Body of pancreas (tissue), 4 donors: ENCODE data around the gene GTPBP1. TPM values are rescaled to one million over a fixed set of nuclear protein-coding genes. Genes with fewer than 3 reads are reported as not detected.

Experiments
- ATAC-seq: fragments of 150-250 bp; one replicate; pipeline ENCODE4 v1.9.1; 2016
- DNase-seq, 4 donors: peaks; one replicate each; pipeline ENCODE4 v3.0.0-alpha.2; 2019
- H3K27ac ChIP-seq, 4 donors: fragments of 200-600 bp; sonication (generic); 1 replicate in 3 of 4; 2 replicates in 1 of 4; pipeline versions ENCODE4 v1.5.1 to v1.6.1; 2016 to 2019; ENCODE audit warnings: mild to moderate bottlenecking in 1 of 4, mixed read lengths in 1 of 4, moderate library complexity in 1 of 4
- H3K27me3 ChIP-seq, 2 donors: fragments of 200-600 bp; sonication (generic); one replicate each; pipeline ENCODE4 v1.6.0; 2016; ENCODE audit warnings: mild to moderate bottlenecking in 1 of 2
- H3K36me3 ChIP-seq, 2 donors: fragments of 200-600 bp; sonication (generic); replicated peaks in 1 of 2; 2 replicates each; pipeline ENCODE4 v1.5.1; 2016; ENCODE audit warnings: low read depth in 2 of 2; ENCODE audit not compliant: insufficient read depth in 1 of 2
- H3K4me1 ChIP-seq: fragments of 200-600 bp; sonication (generic); one replicate; pipeline ENCODE4 v1.6.0; 2016
- H3K4me3 ChIP-seq, 2 donors: fragments of 200-600 bp; sonication (generic); 1 replicate in 1 of 2; 2 replicates in 1 of 2; pipeline ENCODE4 v1.5.1; 2016 to 2019
- H3K9me3 ChIP-seq, 3 donors: fragments of 200-600 bp; sonication (generic); 1 replicate in 2 of 3; 2 replicates in 1 of 3; pipeline ENCODE4 v1.5.1; 2016
- POLR2A ChIP-seq, 3 donors: fragments of 450-650 bp; IDR thresholded peaks; one replicate each; pipeline ENCODE4 v1.6.1; 2016; ENCODE audit warnings: antibody characterized with exemption in 3 of 3, mild to moderate bottlenecking in 2 of 3
- WGBS, 2 donors: methylation state at CpG; one replicate each; pipeline ENCODE4 v1.1.5; 2017; 5-methylcytosine and 5-hydroxymethylcytosine counted together
- intact Hi-C: fragments of 100-400 bp; cut with DNase I; formaldehyde crosslinking; loops from one replicate; pipeline ENCODE4 v1.15.1; 2023
- total RNA-seq, 2 donors: library from RNA; depleted of rRNA; stranded (reverse); fragments of >200 nt; gene quantifications; one replicate each; pipeline ENCODE4 v1.1.0, GENCODE V29; 2016
- TF ChIP-seq, protein P1 (sequence below), 7 experiments: fragments of 450-650 bp in 4 of 7; fragments of 200-600 bp in 3 of 7; sonication (generic) in 3 of 7; IDR thresholded peaks; one replicate each; pipeline ENCODE4 v1.5.1; 2016 to 2019; ENCODE audit warnings: antibody characterized with exemption in 7 of 7

Gene GTPBP1
- total RNA-seq, 2 donors from 2014 or later: 34.0 to 53.4 TPM

DNA sequence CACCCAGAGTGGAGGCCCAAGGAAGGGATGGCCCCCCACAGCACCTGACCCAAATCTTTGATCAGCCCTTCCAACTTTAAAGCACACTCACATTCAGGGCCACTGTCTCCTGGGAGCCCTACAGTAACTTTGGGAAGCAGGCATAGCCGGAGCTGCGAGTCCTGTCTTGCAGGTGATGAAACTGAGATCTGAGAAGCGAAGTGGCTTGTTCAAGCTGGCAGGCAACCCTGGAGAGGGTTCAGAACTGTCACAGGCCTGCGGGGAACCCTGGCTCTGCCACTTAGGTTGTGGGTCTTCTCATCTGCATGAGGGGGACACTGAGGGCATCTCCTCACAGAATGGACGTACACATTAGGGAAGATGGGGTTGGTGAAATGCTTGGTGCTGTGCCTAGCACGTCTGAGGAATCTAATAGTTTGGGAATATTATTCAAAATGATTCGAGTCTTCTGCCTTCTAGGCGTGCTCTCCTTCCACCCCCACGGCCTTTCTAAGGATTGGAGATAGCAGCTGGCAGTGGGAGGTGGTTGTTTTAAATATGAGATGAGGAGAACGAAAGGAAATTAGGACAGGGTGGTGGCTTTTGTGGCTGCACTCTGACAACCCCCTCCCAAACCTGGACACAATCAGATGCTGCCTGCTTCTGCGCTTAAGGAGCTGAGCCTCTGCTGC is 68.9 kb downstream of the GTPBP1 start:
- H3K27ac ChIP-seq: no peak overlapping the region
- no peak overlapping the region for H3K4me3 ChIP-seq
- H3K27me3 ChIP-seq: no peaks in the 10 kb centered on the region
- no peak for TF ChIP-seq POLR2A (IDR thresholded peaks at IDR 0.05)
- TF ChIP-seq, protein P1, sequence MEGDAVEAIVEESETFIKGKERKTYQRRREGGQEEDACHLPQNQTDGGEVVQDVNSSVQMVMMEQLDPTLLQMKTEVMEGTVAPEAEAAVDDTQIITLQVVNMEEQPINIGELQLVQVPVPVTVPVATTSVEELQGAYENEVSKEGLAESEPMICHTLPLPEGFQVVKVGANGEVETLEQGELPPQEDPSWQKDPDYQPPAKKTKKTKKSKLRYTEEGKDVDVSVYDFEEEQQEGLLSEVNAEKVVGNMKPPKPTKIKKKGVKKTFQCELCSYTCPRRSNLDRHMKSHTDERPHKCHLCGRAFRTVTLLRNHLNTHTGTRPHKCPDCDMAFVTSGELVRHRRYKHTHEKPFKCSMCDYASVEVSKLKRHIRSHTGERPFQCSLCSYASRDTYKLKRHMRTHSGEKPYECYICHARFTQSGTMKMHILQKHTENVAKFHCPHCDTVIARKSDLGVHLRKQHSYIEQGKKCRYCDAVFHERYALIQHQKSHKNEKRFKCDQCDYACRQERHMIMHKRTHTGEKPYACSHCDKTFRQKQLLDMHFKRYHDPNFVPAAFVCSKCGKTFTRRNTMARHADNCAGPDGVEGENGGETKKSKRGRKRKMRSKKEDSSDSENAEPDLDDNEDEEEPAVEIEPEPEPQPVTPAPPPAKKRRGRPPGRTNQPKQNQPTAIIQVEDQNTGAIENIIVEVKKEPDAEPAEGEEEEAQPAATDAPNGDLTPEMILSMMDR (IDR thresholded peaks at IDR 0.05): no peak
- no peak for DNase-seq
- H3K9me3 ChIP-seq: no peaks in the 10 kb centered on the region
- ATAC-seq: no peak
- intact Hi-C loops: loop anchor here (10.0 kb wide), 1 partner anchor 350 kb away; no protein-coding TSS in a partner anchor
- no peaks in the 10 kb centered on the region for H3K36me3 ChIP-seq
- H3K4me1 ChIP-seq: no peaks in the 10 kb centered on the region
- WGBS, 2 donors: 67 to 71% methylated on average over 11 of the region's 11 CpGs

DNA sequence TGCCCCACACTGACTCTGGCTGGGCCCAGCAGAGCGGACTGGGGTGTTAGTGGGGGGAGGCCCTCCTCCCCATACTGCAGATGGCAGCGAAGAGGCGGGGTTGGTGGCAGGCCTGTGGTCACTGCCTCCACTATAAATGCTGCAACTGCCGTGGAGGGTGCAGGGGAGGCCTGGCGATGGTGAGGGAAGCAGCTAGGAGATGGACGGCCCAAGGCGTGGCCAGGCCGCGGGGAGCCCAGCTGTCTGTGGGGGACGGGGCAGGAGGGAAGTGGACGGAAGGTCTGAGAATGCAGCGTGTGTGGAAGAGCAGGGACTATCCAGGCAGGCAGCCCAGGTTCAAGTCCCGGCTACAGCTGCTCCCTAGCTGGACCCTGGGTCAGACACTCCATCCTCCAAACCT is 69.9 kb downstream of the GTPBP1 start:
- Histone ChIP-seq H3K4me1 (no peaks in the 10 kb centered on the region), H3K4me3 (no peak overlapping the region), H3K36me3 (peaks cover 0 to 4% of the 10 kb centered on the region in 2 donors), H3K27me3 (no peaks in the 10 kb centered on the region), H3K9me3 (no peaks in the 10 kb centered on the region), H3K27ac (no peak overlapping the region)
- 76 to 82% methylated on average over 13 of the region's 13 CpGs for WGBS, 2 donors
- DNase-seq: no peak
- no peak for ATAC-seq
- TF ChIP-seq, protein P1 (IDR thresholded peaks at IDR 0.05): no peak
- TF ChIP-seq POLR2A (IDR thresholded peaks at IDR 0.05): no peak
- intact Hi-C loops: loop anchor here (10.0 kb wide), 1 partner anchor 349 kb away; no protein-coding TSS in a partner anchor

DNA sequence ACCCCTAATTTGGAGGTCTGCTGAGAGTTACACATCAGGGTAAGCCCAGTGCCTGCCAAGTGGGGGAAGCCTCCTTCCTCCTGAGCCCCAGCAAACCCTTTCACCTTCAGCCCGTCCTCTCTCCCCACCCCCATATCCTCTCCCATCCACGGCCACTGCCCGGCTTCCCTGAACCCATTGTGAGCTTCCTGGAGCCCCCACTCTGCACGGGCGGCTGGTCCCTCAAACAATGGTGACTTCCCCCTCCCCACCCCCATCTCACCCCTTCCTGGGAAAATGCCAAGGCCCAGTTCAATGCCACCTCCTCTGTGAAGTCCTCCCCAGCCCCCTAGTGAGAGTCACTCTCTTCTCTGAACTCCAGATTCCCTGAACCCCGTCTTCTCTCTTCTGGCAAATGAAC is 70.3 kb downstream of the GTPBP1 start:
- H3K27ac ChIP-seq: no peak overlapping the region
- DNase-seq: no peak
- H3K4me3 ChIP-seq: no peak overlapping the region
- no peaks in the 10 kb centered on the region for H3K9me3 ChIP-seq
- H3K27me3 ChIP-seq: no peaks in the 10 kb centered on the region
- TF ChIP-seq POLR2A (IDR thresholded peaks at IDR 0.05): no peak
- TF ChIP-seq, protein P1 (IDR thresholded peaks at IDR 0.05): no peak
- no peak for ATAC-seq
- H3K4me1 ChIP-seq: no peaks in the 10 kb centered on the region
- intact Hi-C loops: loop anchor here (10.0 kb wide), 1 partner anchor 349 kb away; no protein-coding TSS in a partner anchor
- WGBS, 2 donors: 68 to 69% methylated on average over 6 of the region's 6 CpGs
- H3K36me3 ChIP-seq: peaks cover 0 to 4% of the 10 kb centered on the region in 2 donors

DNA sequence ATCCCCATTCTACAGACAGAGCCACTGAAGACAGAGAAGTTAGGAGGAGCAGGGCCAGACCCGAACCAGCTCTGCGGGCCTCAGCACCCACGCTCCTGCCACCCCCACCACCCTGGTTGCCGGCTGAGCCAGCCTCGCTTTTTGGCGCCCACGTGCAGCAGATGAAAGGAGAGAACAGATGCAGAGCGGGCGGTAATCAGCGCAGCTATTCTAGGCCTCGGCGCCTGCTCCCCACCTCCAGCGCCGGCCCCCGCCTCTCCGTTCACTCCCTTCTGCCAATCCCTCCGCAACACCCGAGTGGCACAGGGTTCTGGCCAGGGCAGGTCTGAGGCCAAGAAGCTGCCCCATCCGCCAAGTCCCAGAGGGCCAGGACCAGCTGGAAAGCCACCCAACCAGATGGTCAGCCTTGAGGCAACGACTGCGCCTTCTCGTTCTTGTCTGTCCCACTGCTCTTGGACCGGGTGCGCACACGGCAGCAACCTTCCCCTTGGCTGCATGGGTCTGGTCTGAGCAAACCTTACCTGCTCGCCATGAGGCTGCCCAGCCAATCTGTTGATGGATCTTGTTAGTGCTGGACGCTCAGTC is 71.4 kb downstream of the GTPBP1 start:
- ATAC-seq: no peak
- Histone ChIP-seq H3K9me3 (no peaks in the 10 kb centered on the region), H3K36me3 (peaks cover 0 to 4% of the 10 kb centered on the region in 2 donors), H3K27me3 (no peaks in the 10 kb centered on the region), H3K27ac (no peak overlapping the region), H3K4me3 (no peak overlapping the region), H3K4me1 (no peaks in the 10 kb centered on the region)
- DNase-seq: no peak
- intact Hi-C loops: loop anchor here (10.0 kb wide), 1 partner anchor 348 kb away; no protein-coding TSS in a partner anchor
- TF ChIP-seq POLR2A (IDR thresholded peaks at IDR 0.05): no peak
- TF ChIP-seq, protein P1 (IDR thresholded peaks at IDR 0.05): no peak
- 89 to 90% methylated on average over 10 to 26 of the region's 27 CpGs for WGBS, 2 donors
